Spinal cord (tissue), 10 donors: ENCODE measurements around the gene SMYD3. TPM values are rescaled to one million over a fixed set of nuclear protein-coding genes. Genes with fewer than 3 reads are reported as not detected.
"Not testable (repeated sequence)": the region's sequence is repeated elsewhere in the genome, so short reads cannot be mapped to it uniquely, and the experiment has no call there.

Experiments used
- DNase-seq, 6 donors: peaks; one replicate each; pipeline versions ENCODE4 v3.0.0 to v3.0.0-alpha.2; 2013 to 2015; ENCODE audit warnings: low spot score in 6 of 6, low read depth in 4 of 6
- H3K27ac ChIP-seq: one replicate; pipeline ENCODE4 v1.5.1; 2013; ENCODE audit warnings: low read depth, low read length, control low read depth
- H3K27me3 ChIP-seq: one replicate; pipeline ENCODE4 v1.6.1; 2013; ENCODE audit warnings: low read length; ENCODE audit not compliant: control insufficient read depth, insufficient read depth
- H3K36me3 ChIP-seq: one replicate; pipeline ENCODE4 v1.6.1; 2013; ENCODE audit warnings: low read length; ENCODE audit not compliant: control insufficient read depth, insufficient read depth
- H3K4me1 ChIP-seq: one replicate; pipeline ENCODE4 v1.6.1; 2013; ENCODE audit warnings: low read length; ENCODE audit not compliant: control insufficient read depth, insufficient read depth
- H3K4me3 ChIP-seq: one replicate; pipeline ENCODE4 v1.5.1; 2013; ENCODE audit warnings: low read depth, low read length, control low read depth
- H3K9me3 ChIP-seq: one replicate; pipeline ENCODE4 v1.6.1; 2013; ENCODE audit warnings: low read length; ENCODE audit not compliant: control insufficient read depth, insufficient read depth
- WGBS: methylation state at CpG from one replicate; pipeline ENCODE4 v1.1.5; 2013; ENCODE audit warnings: missing lambda C conversion rate; ENCODE audit not compliant: insufficient coverage; 5-methylcytosine and 5-hydroxymethylcytosine counted together
- polyA plus RNA-seq, 2 donors: library from polyadenylated mRNA; unstranded; fragments of 120-200 nt; gene quantifications; one replicate each; pipeline ENCODE4 v1.2.1, GENCODE V29; 2013; ENCODE audit not compliant: insufficient read length in 2 of 2
- total RNA-seq, 2 donors: library from RNA; depleted of rRNA in 1 of 2; stranded (reverse); fragments of 120-200 nt in 1 of 2; fragments of >200 nt in 1 of 2; gene quantifications; one replicate each; pipeline versions ENCODE4 v1.2.3 to v1.2.4, GENCODE V29; 2013 to 2014
- donor health status: healthy.

SMYD3 gene
- total and polyA plus RNA-seq, 4 donors: 37.5 to 54.4 (median 49.4) TPM

DNA sequence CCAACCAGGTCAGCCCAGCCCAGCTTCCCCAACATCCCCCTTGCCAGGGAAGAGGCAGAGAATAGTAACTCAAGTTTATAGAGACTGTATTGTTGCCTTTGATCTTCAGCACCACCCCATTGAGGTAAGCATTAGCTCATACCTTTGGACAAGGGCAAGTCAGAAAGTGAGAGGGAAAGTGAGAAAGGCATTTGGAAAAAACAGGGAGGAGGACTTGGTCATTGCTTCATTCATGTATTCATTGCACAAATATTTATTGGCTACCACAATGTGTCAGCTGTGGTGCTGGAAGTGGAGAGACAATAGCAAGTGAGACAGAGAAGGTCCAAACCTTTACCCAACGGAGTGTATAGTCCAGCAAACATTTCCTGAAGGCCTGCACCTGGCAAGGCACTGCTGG is 791.1 kb downstream of the SMYD3 start:
- no peak overlapping the region for H3K27ac ChIP-seq
- peaks cover 9% of the 10 kb centered on the region for H3K4me1 ChIP-seq
- H3K27me3 ChIP-seq: no peaks in the 10 kb centered on the region
- no peak for DNase-seq
- H3K9me3 ChIP-seq: no peaks in the 10 kb centered on the region
- no peak overlapping the region for H3K4me3 ChIP-seq
- peaks cover 3% of the 10 kb centered on the region for H3K36me3 ChIP-seq
- WGBS: 92% methylated on average over 1 of the region's 1 CpG

DNA sequence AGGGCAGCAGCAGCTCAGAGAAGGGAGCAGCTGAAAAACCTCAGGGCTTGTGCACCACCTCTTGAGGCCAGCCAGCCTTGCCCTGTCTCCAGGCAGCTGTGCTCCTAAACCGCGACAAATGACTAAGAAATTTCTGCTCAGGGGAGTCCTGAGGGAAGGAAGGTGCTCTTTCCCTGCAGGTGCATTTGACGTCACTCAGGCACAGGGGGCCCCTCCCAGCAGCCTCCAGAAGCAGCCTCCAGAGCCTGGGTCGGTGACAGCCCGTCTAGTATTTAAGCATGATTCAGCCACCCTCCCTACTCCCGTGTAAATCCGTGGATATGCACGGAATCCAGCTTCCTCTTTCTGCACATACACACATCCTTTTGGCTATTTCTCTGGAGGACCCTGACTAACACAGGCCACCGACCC is 791.8 kb downstream of the SMYD3 start:
- no peaks in the 10 kb centered on the region for H3K9me3 ChIP-seq
- H3K4me1 ChIP-seq: peaks cover 9% of the 10 kb centered on the region
- no peak overlapping the region for H3K27ac ChIP-seq
- H3K27me3 ChIP-seq: no peaks in the 10 kb centered on the region
- no peak overlapping the region for H3K4me3 ChIP-seq
- H3K36me3 ChIP-seq: peaks cover 3% of the 10 kb centered on the region
- 81% methylated on average over 8 of the region's 9 CpGs for WGBS
- no peak for DNase-seq

DNA sequence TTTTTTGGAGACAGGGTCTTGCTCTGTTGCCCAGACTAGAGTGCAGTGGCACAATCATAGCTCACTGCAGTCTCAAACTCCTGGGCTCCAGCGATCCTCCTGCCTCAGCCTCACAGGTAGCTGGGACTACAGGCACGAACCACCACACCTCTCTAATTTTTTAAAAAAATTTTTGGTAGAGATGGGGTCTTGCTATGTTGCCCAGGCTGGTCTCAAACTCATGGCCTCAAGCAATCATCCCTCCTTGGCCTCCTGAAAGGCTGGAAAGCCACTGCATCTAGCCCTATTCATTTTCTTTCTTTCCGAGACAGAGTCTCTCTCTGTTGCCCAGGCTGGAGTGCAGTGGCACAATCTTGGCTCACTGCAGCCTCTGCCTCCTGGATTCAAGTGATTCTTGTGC is 793.1 kb downstream of the SMYD3 start:
- WGBS: 90% methylated on average over 1 of the region's 3 CpGs
- not testable (repeated sequence) for H3K4me3 ChIP-seq, DNase-seq, H3K27ac ChIP-seq, H3K9me3 ChIP-seq, H3K27me3 ChIP-seq, H3K36me3 ChIP-seq, H3K4me1 ChIP-seq

DNA sequence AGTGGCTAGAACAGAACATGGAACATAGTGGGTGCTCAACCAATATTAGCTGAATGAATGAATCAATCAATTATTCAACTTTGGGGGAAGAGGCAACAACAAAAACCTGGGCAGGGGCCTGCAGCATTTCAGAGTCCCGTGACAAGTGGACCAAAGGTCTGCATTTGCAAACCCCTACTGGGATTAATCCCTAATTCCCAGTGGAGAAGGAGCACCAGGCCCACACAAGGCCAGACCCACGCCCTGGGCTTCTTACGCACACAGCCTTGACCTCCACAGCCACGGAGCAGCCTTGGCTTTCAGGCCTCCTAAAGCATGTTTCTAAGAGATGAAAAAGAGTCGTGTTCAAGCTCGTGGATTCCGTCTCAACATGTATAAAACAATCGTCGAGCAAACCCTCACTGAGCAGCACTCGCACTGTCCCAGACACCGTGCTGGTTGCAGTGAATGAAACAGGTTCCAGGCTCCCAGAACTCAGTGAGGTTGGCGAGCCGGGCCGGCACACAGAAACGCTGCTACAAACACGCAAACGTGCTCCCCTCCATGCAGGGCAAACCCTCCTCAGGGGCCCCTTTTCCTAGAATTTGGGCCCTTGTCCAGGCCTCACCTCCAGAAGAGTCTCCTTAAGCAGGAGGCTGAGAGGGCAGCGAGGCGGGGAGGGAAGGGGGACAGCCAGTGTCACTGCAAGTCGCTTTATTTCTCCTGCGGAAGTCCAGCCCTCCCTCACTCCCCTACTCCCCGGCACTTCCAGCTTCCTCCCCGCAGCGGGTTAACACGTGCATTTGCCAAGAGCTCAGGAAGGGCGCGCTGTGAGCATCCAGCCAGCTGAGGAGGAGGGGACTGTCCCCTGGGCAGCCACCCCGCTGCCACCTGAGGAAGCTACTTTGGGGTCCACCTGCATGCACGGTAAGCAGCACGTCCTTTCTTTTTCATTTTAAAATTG is 795.8 kb downstream of the SMYD3 start:
- no peaks in the 10 kb centered on the region for H3K27me3 ChIP-seq
- H3K4me3 ChIP-seq: no peak overlapping the region
- WGBS: 59% methylated on average over 23 of the region's 30 CpGs
- DNase-seq: peak in 1 of 6 donors; percentile 41
- peaks cover 9% of the 10 kb centered on the region for H3K4me1 ChIP-seq
- peaks cover 3% of the 10 kb centered on the region for H3K36me3 ChIP-seq
- H3K27ac ChIP-seq: no peak overlapping the region
- H3K9me3 ChIP-seq: no peaks in the 10 kb centered on the region

DNA sequence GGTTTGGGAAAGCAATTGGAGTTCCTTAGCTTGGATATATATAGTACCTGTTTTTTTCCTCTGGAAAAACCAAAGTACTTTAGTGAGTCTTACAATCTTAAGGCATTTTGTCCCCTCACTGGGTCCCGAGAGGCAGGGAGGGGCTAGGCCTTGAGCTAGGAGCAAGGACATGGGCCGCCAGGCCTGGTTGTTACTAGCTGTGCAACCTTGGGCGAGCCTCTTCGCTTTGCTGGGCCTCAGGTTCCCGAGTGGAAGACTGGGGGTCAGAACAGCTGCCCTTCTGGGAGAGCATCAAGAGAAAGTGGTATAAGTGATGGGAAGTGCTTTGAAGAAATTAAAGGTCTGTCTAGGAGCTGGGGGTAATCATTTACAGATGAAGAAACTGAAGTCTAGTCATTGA is 799.1 kb downstream of the SMYD3 start:
- H3K27me3 ChIP-seq: no peaks in the 10 kb centered on the region
- H3K4me1 ChIP-seq: peaks cover 9% of the 10 kb centered on the region
- WGBS: 94% methylated on average over 5 of the region's 5 CpGs
- H3K27ac ChIP-seq: no peak overlapping the region
- DNase-seq: no peak
- peaks cover 6% of the 10 kb centered on the region for H3K36me3 ChIP-seq
- no peak overlapping the region for H3K4me3 ChIP-seq
- no peaks in the 10 kb centered on the region for H3K9me3 ChIP-seq

DNA sequence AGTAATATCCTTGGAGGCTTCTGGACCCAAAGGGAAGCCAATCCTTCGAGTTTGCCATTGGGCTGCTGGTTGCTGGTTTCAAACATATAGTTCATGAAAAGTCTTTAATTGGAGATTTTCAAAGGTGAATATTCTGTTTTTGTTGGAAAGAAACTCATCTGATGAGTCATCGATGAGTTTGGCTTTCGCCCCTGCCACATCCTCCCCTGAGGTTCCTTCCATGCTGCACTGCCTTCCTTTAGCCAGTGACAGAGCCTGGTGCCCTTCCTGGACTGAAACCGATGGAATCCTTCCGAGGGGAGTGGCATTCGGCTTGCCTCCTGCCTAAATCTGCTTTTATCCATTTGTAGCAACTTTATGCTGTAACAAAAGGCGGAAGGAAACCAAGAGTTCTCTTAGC is 802.3 kb downstream of the SMYD3 start:
- 94% methylated on average over 6 of the region's 7 CpGs for WGBS
- H3K36me3 ChIP-seq: peaks cover 12% of the 10 kb centered on the region
- H3K4me3 ChIP-seq: no peak overlapping the region
- no peak for DNase-seq
- no peaks in the 10 kb centered on the region for H3K4me1 ChIP-seq
- no peak overlapping the region for H3K27ac ChIP-seq
- no peaks in the 10 kb centered on the region for H3K9me3 ChIP-seq
- no peaks in the 10 kb centered on the region for H3K27me3 ChIP-seq

DNA sequence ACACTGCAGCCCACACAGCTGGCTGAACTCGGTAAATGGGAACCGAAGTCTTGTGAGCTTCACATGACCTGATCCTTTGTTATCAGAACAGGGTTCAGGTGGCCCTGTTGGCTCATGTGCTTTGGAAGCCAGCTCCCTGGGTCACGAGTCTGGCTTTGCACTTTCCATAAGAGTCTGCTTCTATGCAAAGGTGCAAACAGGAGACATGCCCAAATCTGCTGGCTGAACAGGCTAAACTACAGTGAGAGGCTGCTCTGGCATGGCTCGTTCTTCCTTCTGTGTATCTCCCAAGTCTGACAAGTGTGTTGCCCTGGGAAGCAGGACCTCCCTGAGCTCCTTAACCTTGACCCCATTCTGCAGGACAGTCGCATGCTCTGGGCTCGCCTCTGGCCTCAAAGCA is 802.7 kb downstream of the SMYD3 start:
- H3K27ac ChIP-seq: no peak overlapping the region
- no peaks in the 10 kb centered on the region for H3K27me3 ChIP-seq
- H3K4me1 ChIP-seq: no peaks in the 10 kb centered on the region
- H3K36me3 ChIP-seq: peaks cover 15% of the 10 kb centered on the region
- 87% methylated on average over 6 of the region's 6 CpGs for WGBS
- DNase-seq: no peak
- H3K4me3 ChIP-seq: no peak overlapping the region
- no peaks in the 10 kb centered on the region for H3K9me3 ChIP-seq

DNA sequence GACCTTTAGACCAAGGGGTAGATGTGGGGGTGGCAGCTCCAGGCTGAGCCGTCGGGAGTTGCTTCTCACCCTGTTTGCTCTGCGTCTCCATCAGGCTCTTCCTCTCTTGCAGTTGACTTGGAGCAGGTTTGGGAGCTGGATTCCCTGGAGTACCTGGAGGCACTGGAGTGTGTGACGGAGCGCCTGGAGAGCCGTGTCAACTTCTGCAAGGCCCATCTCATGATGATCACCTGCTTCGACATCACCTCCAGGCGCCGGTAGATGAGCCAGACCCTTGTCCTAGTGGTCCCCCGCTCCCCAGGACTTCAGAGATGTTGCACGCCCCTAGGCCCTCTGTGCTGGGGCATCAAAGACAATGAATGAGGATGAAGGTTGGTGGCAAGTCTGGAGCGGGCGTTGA is 804.7 kb downstream of the SMYD3 start:
- DNase-seq: no peak

DNA sequence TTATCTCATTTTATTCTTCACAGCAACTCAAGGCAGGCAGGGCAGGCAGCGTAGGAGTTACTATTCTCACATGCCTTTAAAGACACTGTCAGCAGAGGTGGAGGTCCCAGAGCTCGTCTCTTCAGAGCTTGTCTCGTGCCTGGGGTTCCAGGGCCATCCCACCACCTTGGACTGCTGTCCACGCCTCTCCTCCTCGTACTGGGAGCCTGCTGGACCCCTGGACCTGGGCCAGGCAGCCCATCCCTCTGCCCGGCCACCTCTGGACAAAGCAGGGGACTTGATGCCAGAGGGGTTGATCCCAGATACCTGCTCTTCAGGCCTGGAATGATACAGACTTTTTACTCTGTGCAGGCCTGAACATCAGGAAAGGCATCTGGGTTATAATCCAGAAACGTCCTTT is 805.4 kb downstream of the SMYD3 start:
- Histone ChIP-seq H3K4me1 (no peaks in the 10 kb centered on the region), H3K27ac (no peak overlapping the region), H3K27me3 (no peaks in the 10 kb centered on the region), H3K9me3 (no peaks in the 10 kb centered on the region), H3K36me3 (peaks cover 22% of the 10 kb centered on the region), H3K4me3 (no peak overlapping the region)
- WGBS: 90% methylated on average over 6 of the region's 7 CpGs
- DNase-seq: no peak

More for the DNA sequence above, 804.7 kb downstream of the SMYD3 start:
- 95% methylated on average over 13 of the region's 13 CpGs for WGBS
- H3K27ac ChIP-seq: no peak overlapping the region
- no peaks in the 10 kb centered on the region for H3K4me1 ChIP-seq
- H3K36me3 ChIP-seq: peaks cover 22% of the 10 kb centered on the region
- H3K9me3 ChIP-seq: no peaks in the 10 kb centered on the region
- no peaks in the 10 kb centered on the region for H3K27me3 ChIP-seq
- H3K4me3 ChIP-seq: no peak overlapping the region

DNA sequence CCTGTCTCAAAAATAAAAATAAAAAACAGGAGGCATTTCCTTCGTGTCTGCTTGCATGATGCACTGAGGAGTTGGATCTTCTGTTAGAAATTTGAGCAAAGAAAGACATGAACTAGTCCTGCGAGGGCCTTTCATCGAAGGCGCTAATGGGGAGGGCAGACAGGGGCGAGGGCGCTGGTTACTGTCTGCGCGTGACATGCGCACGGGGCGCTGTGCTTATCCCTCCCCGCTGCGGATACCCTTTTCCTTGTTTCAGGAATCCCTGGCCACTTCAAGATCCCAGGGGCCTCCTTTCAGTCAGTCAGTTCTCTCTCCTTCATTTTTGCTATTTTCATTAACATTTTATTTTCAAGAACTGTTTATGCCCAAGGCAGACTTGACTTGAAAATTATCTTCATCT is 806.4 kb downstream of the SMYD3 start:
- H3K9me3 ChIP-seq: peaks cover 2% of the 10 kb centered on the region
- H3K27me3 ChIP-seq: no peaks in the 10 kb centered on the region
- H3K4me1 ChIP-seq: no peaks in the 10 kb centered on the region
- no peak for DNase-seq
- 87% methylated on average over 13 of the region's 13 CpGs for WGBS
- peaks cover 22% of the 10 kb centered on the region for H3K36me3 ChIP-seq
- no peak overlapping the region for H3K4me3 ChIP-seq
- no peak overlapping the region for H3K27ac ChIP-seq
